Stomach (tissue), 4 donors: ENCODE data around the gene GOLIM4.

ENCODE experiments used
- EP300 ChIP-seq: sonication (generic); formaldehyde crosslinking; IDR thresholded peaks from one replicate; pipeline ENCODE4 v1.6.1; 2017; ENCODE audit warnings: antibody characterized with exemption
- POLR2A ChIP-seq, 4 donors: fragments of 450-650 bp; IDR thresholded peaks; one replicate each; pipeline ENCODE4 v1.6.1; 2016; ENCODE audit warnings: antibody characterized with exemption in 4 of 4, control low read depth in 2 of 4, mild to moderate bottlenecking in 1 of 4, moderate library complexity in 1 of 4
- POLR2AphosphoS5 ChIP-seq, 3 donors: sonication (generic); formaldehyde crosslinking; IDR thresholded peaks; one replicate each; pipeline ENCODE4 v1.6.1; 2016; ENCODE audit warnings: antibody characterized with exemption in 3 of 3
- TF ChIP-seq, protein P1 (sequence below), 7 experiments: fragments of 450-650 bp in 4 of 7; fragments of 200-600 bp in 3 of 7; sonication (generic) in 3 of 7; IDR thresholded peaks; one replicate each; pipeline ENCODE4 v1.5.1; 2016 to 2019; ENCODE audit warnings: antibody characterized with exemption in 7 of 7, control low read depth in 2 of 7, mild to moderate bottlenecking in 1 of 7

DNA sequence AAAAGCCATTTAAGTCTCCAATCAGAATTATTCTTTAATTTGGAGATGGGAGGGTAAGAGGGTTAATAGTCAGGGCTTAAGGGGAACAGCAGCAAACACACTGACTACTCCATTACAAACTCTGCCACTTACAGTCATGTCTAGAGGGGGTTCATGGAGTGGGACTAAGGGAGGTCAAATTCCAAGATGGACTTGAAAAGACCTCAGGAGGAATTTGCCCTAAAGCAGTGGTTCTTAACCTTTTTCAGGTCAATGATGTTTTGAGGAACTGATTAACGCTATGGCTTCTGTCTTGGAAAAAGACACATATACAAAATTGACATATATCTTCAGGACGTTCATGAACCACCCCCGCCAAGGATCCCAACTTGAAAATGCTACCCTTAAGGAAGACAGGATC, 13.9 kb downstream of the GOLIM4 start:
- TF ChIP-seq, protein P1, sequence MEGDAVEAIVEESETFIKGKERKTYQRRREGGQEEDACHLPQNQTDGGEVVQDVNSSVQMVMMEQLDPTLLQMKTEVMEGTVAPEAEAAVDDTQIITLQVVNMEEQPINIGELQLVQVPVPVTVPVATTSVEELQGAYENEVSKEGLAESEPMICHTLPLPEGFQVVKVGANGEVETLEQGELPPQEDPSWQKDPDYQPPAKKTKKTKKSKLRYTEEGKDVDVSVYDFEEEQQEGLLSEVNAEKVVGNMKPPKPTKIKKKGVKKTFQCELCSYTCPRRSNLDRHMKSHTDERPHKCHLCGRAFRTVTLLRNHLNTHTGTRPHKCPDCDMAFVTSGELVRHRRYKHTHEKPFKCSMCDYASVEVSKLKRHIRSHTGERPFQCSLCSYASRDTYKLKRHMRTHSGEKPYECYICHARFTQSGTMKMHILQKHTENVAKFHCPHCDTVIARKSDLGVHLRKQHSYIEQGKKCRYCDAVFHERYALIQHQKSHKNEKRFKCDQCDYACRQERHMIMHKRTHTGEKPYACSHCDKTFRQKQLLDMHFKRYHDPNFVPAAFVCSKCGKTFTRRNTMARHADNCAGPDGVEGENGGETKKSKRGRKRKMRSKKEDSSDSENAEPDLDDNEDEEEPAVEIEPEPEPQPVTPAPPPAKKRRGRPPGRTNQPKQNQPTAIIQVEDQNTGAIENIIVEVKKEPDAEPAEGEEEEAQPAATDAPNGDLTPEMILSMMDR (IDR thresholded peaks at IDR 0.05) = no peak
- no peak for TF ChIP-seq EP300
- TF ChIP-seq POLR2AphosphoS5 (IDR thresholded peaks at IDR 0.05) = no peak
- no peak for TF ChIP-seq POLR2A (IDR thresholded peaks at IDR 0.05)
